Measurements from ENCODE around the gene NT5DC1. TPM values are rescaled to one million over a fixed set of nuclear protein-coding genes. Genes with fewer than 3 reads are reported as not detected.

The NT5DC1 gene
- total and polyA plus RNA-seq, 10 of the 15 experiments (the other 5 are each of a cell fraction or from before 2014, with no cell fraction given): 40.8 to 140 (median 66.8) TPM

GRCh38 chr6:116105247-116105646 lies 4.6 kb downstream of the NT5DC1 start:
- no TSS peak for BruUV-seq (replicated peaks)
- Histone ChIP-seq H4K20me1 (ENCODE audit: control insufficient read depth, insufficient read depth) (no peaks in the 10 kb centered on the region), H2AFZ (ENCODE audit: control insufficient read depth, low read depth, low read length) (no peak overlapping the region), H3K9me3 (replicated peaks; ENCODE audit: control insufficient read depth, insufficient read depth, low read length) (no peaks in the 10 kb centered on the region), H3K4me2 (ENCODE audit: control insufficient read depth, insufficient read depth) (peak overlapping the region; percentile 77), H3K27me3 (replicated peaks in 1 of 2; ENCODE audit: control insufficient read depth in 2 of 2, insufficient read depth in 2 of 2, low read length in 1 of 2) (no peaks in the 10 kb centered on the region), H3K9ac (ENCODE audit: control insufficient read depth, insufficient read depth, low read length) (peak overlapping the region; percentile 30; the same call in 1 of the 2 replicates), H3K4me3 (peak overlapping the region; percentile 67), H3K27ac (ENCODE audit: control insufficient read depth, insufficient read depth) (peak overlapping the region; percentile 58), H3K36me3 (ENCODE audit: control insufficient read depth in 2 of 2, insufficient read depth in 2 of 2, low read length in 1 of 2) (peaks cover 6 to 15% of the 10 kb centered on the region in 2 experiments; a peak in 2 of 4 replicates), H3K4me1 (ENCODE audit: control insufficient read depth, insufficient read depth, low read length) (peaks cover 25% of the 10 kb centered on the region), H3K79me2 (ENCODE audit: control insufficient read depth, insufficient read depth, low read length) (peaks cover 67% of the 10 kb centered on the region)
- in situ Hi-C loops (cut with MboI) (no loop called here), intact Hi-C loops (cut with micrococcal nuclease; ENCODE audit: unreplicated experiment) (loop anchor here (10.0 kb wide), 1 partner anchor 300 kb away; no protein-coding TSS in a partner anchor)
- SMC1A ChIA-PET (ENCODE audit: uncharacterized antibody, unreplicated experiment): interaction anchor here (0.8 to 5.3 kb wide), 7 partner anchors 8 to 92 kb away, joined by 3 to 57 read pairs (median 7); partner anchors contain the start of gene FRK
- ATAC-seq (no peak), DNase-seq (ENCODE audit: low read depth, low spot score) (no peak), FAIRE-seq (no peak)
- CTCF ChIA-PET: interaction anchor here (1.0 to 7.9 kb wide), 2 partner anchors 85 to 94 kb away, joined by 3 to 106 read pairs; no protein-coding TSS in a partner anchor
- POLR2A ChIA-PET: no interaction called here
- RAD21 ChIA-PET (ENCODE audit: unreplicated experiment): interaction anchor here (1.3 to 6.8 kb wide), 3 partner anchors 8 to 93 kb away, joined by 3 to 39 read pairs (median 5); no protein-coding TSS in a partner anchor
- 99% methylated on average over 3 of the region's 3 CpGs for WGBS (ENCODE audit: insufficient coverage, insufficient replicate concordance, low lambda C conversion rate, missing lambda C conversion rate)
- no peak for TF ChIP-seq ZNF592 (IDR thresholded peaks at IDR 0.05)
- no peak for TF ChIP-seq MYC (IDR thresholded peaks at IDR 0.05; ENCODE audit: insufficient read depth, insufficient read length, insufficient replicate concordance, low read length, severe bottlenecking)
- TF ChIP-seq NBN (IDR thresholded peaks at IDR 0.05): no peak
- TF ChIP-seq, protein P1, sequence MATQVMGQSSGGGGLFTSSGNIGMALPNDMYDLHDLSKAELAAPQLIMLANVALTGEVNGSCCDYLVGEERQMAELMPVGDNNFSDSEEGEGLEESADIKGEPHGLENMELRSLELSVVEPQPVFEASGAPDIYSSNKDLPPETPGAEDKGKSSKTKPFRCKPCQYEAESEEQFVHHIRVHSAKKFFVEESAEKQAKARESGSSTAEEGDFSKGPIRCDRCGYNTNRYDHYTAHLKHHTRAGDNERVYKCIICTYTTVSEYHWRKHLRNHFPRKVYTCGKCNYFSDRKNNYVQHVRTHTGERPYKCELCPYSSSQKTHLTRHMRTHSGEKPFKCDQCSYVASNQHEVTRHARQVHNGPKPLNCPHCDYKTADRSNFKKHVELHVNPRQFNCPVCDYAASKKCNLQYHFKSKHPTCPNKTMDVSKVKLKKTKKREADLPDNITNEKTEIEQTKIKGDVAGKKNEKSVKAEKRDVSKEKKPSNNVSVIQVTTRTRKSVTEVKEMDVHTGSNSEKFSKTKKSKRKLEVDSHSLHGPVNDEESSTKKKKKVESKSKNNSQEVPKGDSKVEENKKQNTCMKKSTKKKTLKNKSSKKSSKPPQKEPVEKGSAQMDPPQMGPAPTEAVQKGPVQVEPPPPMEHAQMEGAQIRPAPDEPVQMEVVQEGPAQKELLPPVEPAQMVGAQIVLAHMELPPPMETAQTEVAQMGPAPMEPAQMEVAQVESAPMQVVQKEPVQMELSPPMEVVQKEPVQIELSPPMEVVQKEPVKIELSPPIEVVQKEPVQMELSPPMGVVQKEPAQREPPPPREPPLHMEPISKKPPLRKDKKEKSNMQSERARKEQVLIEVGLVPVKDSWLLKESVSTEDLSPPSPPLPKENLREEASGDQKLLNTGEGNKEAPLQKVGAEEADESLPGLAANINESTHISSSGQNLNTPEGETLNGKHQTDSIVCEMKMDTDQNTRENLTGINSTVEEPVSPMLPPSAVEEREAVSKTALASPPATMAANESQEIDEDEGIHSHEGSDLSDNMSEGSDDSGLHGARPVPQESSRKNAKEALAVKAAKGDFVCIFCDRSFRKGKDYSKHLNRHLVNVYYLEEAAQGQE (IDR thresholded peaks at IDR 0.05; ENCODE audit: low read depth, low read length): no peak
- TF ChIP-seq NR2C1 (IDR thresholded peaks at IDR 0.05): no peak
- TF ChIP-seq CEBPZ (IDR thresholded peaks at IDR 0.05; ENCODE audit: low read depth, low read length): no peak
- no peak for TF ChIP-seq CHD4 (IDR thresholded peaks at IDR 0.05)
- no peak for TF ChIP-seq BACH1 (IDR thresholded peaks at IDR 0.05; ENCODE audit: borderline replicate concordance)
- no peak for TF ChIP-seq CEBPB (IDR thresholded peaks at IDR 0.05; ENCODE audit: borderline replicate concordance in 1 of 2, low read depth in 2 of 2, low read length in 2 of 2)
- no peak for TF ChIP-seq DPF2 (IDR thresholded peaks at IDR 0.05)
- TF ChIP-seq CBX3 (IDR thresholded peaks at IDR 0.05; ENCODE audit: borderline replicate concordance, low read depth): no peak
- no peak for TF ChIP-seq SMC3 (IDR thresholded peaks at IDR 0.05; ENCODE audit: borderline replicate concordance, low read length)

Measured in GM12878 (cell line).